Peyer's patch (tissue), 4 donors: Measurements from ENCODE around the gene INTS1.

Experiments used
- CTCF ChIP-seq, 6 experiments: fragments of 450-650 bp in 4 of 6; fragments of 200-600 bp in 2 of 6; sonication (generic) in 1 of 6; IDR thresholded peaks; one replicate each; pipeline ENCODE4 v1.5.1; 2017 to 2019; ENCODE audit warnings: antibody characterized with exemption in 6 of 6, mild to moderate bottlenecking in 3 of 6, moderate library complexity in 1 of 6
- POLR2A ChIP-seq, 2 donors: fragments of 450-650 bp; IDR thresholded peaks; one replicate each; pipeline ENCODE4 v1.5.1; 2017; ENCODE audit warnings: antibody characterized with exemption in 2 of 2, mild to moderate bottlenecking in 2 of 2, moderate library complexity in 2 of 2

DNA sequence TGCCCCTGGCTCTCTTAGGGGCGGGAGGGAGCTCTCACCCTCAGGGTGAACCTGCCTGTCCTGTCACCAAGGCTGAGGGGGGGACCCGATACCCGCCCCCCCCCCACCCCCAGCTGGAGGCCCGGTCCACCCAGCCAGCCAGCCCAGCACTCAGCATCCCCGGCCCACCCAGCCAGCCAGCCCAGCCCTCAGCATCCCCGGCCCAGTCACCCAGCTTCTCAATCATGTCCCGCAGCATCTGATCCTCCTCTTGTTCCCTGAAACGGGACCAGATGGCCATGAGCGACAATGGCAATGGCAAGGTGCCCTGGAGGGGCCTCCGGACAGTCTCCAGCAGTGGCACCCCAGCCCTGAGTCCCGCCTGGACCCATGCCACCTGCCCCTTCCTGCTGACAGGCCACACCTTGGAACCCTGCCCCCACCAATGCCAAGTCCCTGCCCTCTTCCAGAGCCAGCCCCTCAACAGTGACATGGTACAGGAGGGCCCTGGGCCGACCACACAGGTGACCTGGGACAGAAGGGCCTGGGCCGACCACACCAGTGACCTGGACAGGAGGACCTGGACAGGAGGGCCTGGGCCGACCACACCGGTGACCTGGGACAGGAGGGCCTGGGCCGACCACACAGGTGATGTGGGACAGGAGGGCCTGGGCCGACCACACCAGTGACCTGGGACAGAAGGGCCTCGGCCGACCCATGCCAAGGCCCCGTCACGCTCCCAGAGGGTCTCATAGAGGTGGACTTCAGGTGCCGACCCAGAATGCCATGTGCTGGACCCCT is 69.1 kb downstream of the INTS1 start:
- TF ChIP-seq POLR2A (IDR thresholded peaks at IDR 0.05) = no peak
- no peak for TF ChIP-seq CTCF (IDR thresholded peaks at IDR 0.05)
